H9 (cell line): ENCODE data around the gene KAZN. TPM values are rescaled to one million over a fixed set of nuclear protein-coding genes. Genes with fewer than 3 reads are reported as not detected.

Experiments
- DNase-seq: peaks from one replicate; pipeline ENCODE4 v3.0.0-alpha.2; 2017
- H2AFZ ChIP-seq: one replicate; pipeline ENCODE4 v1.6.1; 2013; ENCODE audit warnings: mild to moderate bottlenecking, low read length, control low read depth, moderate library complexity
- H2AK5ac ChIP-seq: 2 replicates; pipeline ENCODE4 v1.6.1; 2013; ENCODE audit warnings: low read length, control low read depth, mixed read lengths; ENCODE audit not compliant: insufficient read length
- H2BK120ac ChIP-seq: one replicate; pipeline ENCODE4 v1.6.1; 2013; ENCODE audit warnings: low read depth, mild to moderate bottlenecking, low read length, control low read depth, inconsistent platforms; ENCODE audit not compliant: poor library complexity, severe bottlenecking
- H2BK12ac ChIP-seq: 2 replicates; pipeline ENCODE4 v1.6.1; 2013; ENCODE audit warnings: low read length, control low read depth, mixed read lengths, low read depth; ENCODE audit not compliant: insufficient read length
- H2BK15ac ChIP-seq: 2 replicates; pipeline ENCODE4 v1.6.1; 2013; ENCODE audit warnings: low read depth, low read length, control low read depth
- H2BK20ac ChIP-seq: one replicate; pipeline ENCODE4 v1.6.1; 2013; ENCODE audit warnings: low read depth, mild to moderate bottlenecking, low read length, control low read depth, inconsistent platforms; ENCODE audit not compliant: poor library complexity, severe bottlenecking
- H2BK5ac ChIP-seq: 2 replicates; pipeline ENCODE4 v1.6.1; 2013; ENCODE audit warnings: low read length, control low read depth, mixed read lengths; ENCODE audit not compliant: insufficient read length
- H3K14ac ChIP-seq: 2 replicates; pipeline ENCODE4 v1.6.1; 2013; ENCODE audit warnings: low read length, control low read depth; ENCODE audit not compliant: insufficient read depth
- H3K18ac ChIP-seq: 2 replicates; pipeline ENCODE4 v1.6.1; 2013; ENCODE audit warnings: low read depth, mild to moderate bottlenecking, mixed read lengths, low read length, control low read depth; ENCODE audit not compliant: insufficient read length
- H3K23ac ChIP-seq: 2 replicates; pipeline ENCODE4 v1.6.1; 2013; ENCODE audit warnings: low read length, control low read depth, mixed read lengths, low read depth; ENCODE audit not compliant: insufficient read length
- H3K23me2 ChIP-seq: 2 replicates; pipeline ENCODE4 v1.6.1; 2013; ENCODE audit warnings: low read depth, mild to moderate bottlenecking, mixed read lengths, low read length, control low read depth; ENCODE audit not compliant: insufficient read length, poor library complexity, severe bottlenecking
- H3K27ac ChIP-seq: 2 replicates; pipeline ENCODE4 v1.5.1; 2013; ENCODE audit warnings: low read length, control low read depth, mixed read lengths, low read depth; ENCODE audit not compliant: insufficient read length
- H3K27me3 ChIP-seq: 2 replicates; pipeline ENCODE4 v1.6.1; 2013; ENCODE audit warnings: low read length, control low read depth, inconsistent platforms; ENCODE audit not compliant: insufficient read depth
- H3K4ac ChIP-seq: 2 replicates; pipeline ENCODE4 v1.6.1; 2013; ENCODE audit warnings: low read depth, mild to moderate bottlenecking, control low read depth, inconsistent platforms, low read length, moderate library complexity
- H3K4me1 ChIP-seq: 2 replicates; pipeline ENCODE4 v1.6.1; 2013; ENCODE audit warnings: low read length, control low read depth, inconsistent platforms; ENCODE audit not compliant: insufficient read depth
- H3K4me2 ChIP-seq: 2 replicates; pipeline ENCODE4 v1.6.1; 2013; ENCODE audit warnings: low read length, control low read depth, mixed read lengths; ENCODE audit not compliant: insufficient read length, insufficient read depth
- H3K56ac ChIP-seq: 2 replicates; pipeline ENCODE4 v1.6.1; 2013; ENCODE audit warnings: low read depth, mild to moderate bottlenecking, mixed read lengths, low read length, control low read depth; ENCODE audit not compliant: insufficient read length
- H3K79me1 ChIP-seq: 2 replicates; pipeline ENCODE4 v1.6.1; 2013; ENCODE audit warnings: low read depth, mild to moderate bottlenecking, moderate library complexity, low read length, control low read depth, inconsistent platforms; ENCODE audit not compliant: insufficient read depth, poor library complexity, severe bottlenecking
- H3K79me2 ChIP-seq: 2 replicates; pipeline ENCODE4 v1.6.1; 2013; ENCODE audit warnings: low read length, control low read depth, inconsistent platforms; ENCODE audit not compliant: insufficient read depth
- H3K9ac ChIP-seq: 2 replicates; pipeline ENCODE4 v1.6.1; 2013; ENCODE audit warnings: low read length, control low read depth, mixed read lengths; ENCODE audit not compliant: insufficient read length; ENCODE audit errors: extremely low read depth
- H3K9me3 ChIP-seq: one replicate; pipeline ENCODE4 v1.6.1; 2013; ENCODE audit warnings: low read depth, low read length, inconsistent platforms; ENCODE audit not compliant: control insufficient read depth
- H3T11ph ChIP-seq: one replicate; pipeline ENCODE4 v1.6.1; 2013; ENCODE audit warnings: mild to moderate bottlenecking, low read length, control low read depth, inconsistent platforms
- H4K20me1 ChIP-seq: one replicate; pipeline ENCODE4 v1.6.1; 2013; ENCODE audit not compliant: control insufficient read depth, insufficient read length, insufficient read depth
- H4K5ac ChIP-seq: 2 replicates; pipeline ENCODE4 v1.6.1; 2013; ENCODE audit warnings: low read depth, mild to moderate bottlenecking, mixed read lengths, low read length, control low read depth; ENCODE audit not compliant: insufficient read length
- H4K8ac ChIP-seq: replicated peaks from 2 replicates; pipeline ENCODE4 v1.6.1; 2013; ENCODE audit warnings: low read length, control low read depth, mixed read lengths, low read depth; ENCODE audit not compliant: insufficient read length
- H4K91ac ChIP-seq: 2 replicates; pipeline ENCODE4 v1.6.1; 2013; ENCODE audit warnings: low read depth, mild to moderate bottlenecking, moderate library complexity, mixed read lengths, low read length, control low read depth; ENCODE audit not compliant: insufficient read length
- H3K27ac Mint-ChIP-seq, 3 experiments: 2 replicates in 2 of 3; 3 replicates in 1 of 3; pipeline ENCODE4 v1.8.0; 2020 to 2021; ENCODE audit warnings: mixed read lengths in 3 of 3, mild to moderate bottlenecking in 1 of 3, moderate library complexity in 1 of 3
- H3K27me3 Mint-ChIP-seq: 2 replicates; pipeline ENCODE4 v1.8.0; 2021; ENCODE audit warnings: low read depth, mild to moderate bottlenecking, moderate library complexity, mixed read lengths
- H3K36me3 Mint-ChIP-seq, 3 experiments: 2 replicates in 2 of 3; 3 replicates in 1 of 3; pipeline ENCODE4 v1.8.0; 2020 to 2021; ENCODE audit warnings: low read depth in 3 of 3, mixed read lengths in 3 of 3; ENCODE audit not compliant: insufficient read depth in 1 of 3
- H3K4me1 Mint-ChIP-seq, 2 experiments: 2 replicates each; pipeline ENCODE4 v1.8.0; 2020; ENCODE audit warnings: mixed read lengths in 2 of 2
- H3K4me3 Mint-ChIP-seq, 2 experiments: 2 replicates in 1 of 2; 3 replicates in 1 of 2; pipeline ENCODE4 v1.8.0; 2020 to 2021; ENCODE audit warnings: mild to moderate bottlenecking in 2 of 2, mixed read lengths in 2 of 2, moderate library complexity in 1 of 2
- H3K9me3 Mint-ChIP-seq, 2 experiments: 2 replicates in 1 of 2; 3 replicates in 1 of 2; pipeline ENCODE4 v1.8.0; 2020; ENCODE audit warnings: mild to moderate bottlenecking in 2 of 2, mixed read lengths in 2 of 2, moderate library complexity in 1 of 2
- CTCF ChIP-seq: fragments of 200-600 bp; sonication (generic); conservative IDR thresholded peaks from 3 replicates; pipeline ENCODE4 v1.8.0; 2021; ENCODE audit warnings: antibody characterized with exemption, mild to moderate bottlenecking
- WGBS: extraction: QIAGEN DNeasy Blood & Tissue Kit; methylation state at CpG from one replicate; pipeline ENCODE4 v1.1.7; 2013; ENCODE audit warnings: missing lambda C conversion rate, low lambda C conversion rate, mixed read lengths; ENCODE audit not compliant: insufficient read length; ENCODE audit errors: extremely low coverage; 5-methylcytosine and 5-hydroxymethylcytosine counted together
- total RNA-seq: library from RNA; stranded (reverse); gene quantifications from 2 replicates; pipeline ENCODE4 v1.2.1, GENCODE V29; 2021

Gene KAZN
- total RNA-seq, 1 experiment from 2014 or later: 7.6 TPM

DNA sequence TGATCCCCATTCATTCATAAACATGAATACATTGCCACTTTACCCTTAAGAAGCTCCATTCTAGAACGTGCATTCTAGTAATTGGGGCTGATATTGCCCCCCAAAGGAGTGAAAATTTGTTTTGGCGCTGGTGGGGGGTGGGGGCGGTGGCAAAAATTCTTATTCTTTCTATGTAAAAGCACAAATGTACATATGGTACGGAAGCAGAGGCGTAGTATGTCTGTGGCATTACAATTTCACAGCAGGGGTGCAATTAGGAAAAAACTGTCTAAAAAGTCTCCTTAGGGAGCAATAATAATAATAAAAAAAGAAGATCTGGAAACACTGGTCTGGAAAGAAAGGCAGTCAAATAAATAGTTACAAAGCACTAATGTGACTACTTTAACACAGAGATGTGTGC, 514.7 kb downstream of the KAZN start:
- Histone ChIP-seq H2BK120ac (no peak overlapping the region), H3K4me2 (no peak overlapping the region), H4K91ac (no peak overlapping the region), H3K4ac (no peak overlapping the region), H4K20me1 (no peaks in the 10 kb centered on the region), H3K79me2 (no peaks in the 10 kb centered on the region), H2BK15ac (no peak overlapping the region), H2BK5ac (no peak overlapping the region), H3K23ac (no peak overlapping the region), H3K23me2 (no peaks in the 10 kb centered on the region), H3K27me3 (no peaks in the 10 kb centered on the region), H3K9ac (no peak overlapping the region), H4K5ac (no peak overlapping the region), H3K9me3 (no peaks in the 10 kb centered on the region), H2BK12ac (no peak overlapping the region), H3K14ac (no peak overlapping the region), H2BK20ac (no peak overlapping the region), H3T11ph (no peak overlapping the region), H3K27ac (no peak overlapping the region), H3K56ac (no peak overlapping the region), H4K8ac (no peak overlapping the region), H2AFZ (no peak overlapping the region), H3K4me1 (peaks cover 7% of the 10 kb centered on the region; the same call in 1 of the 2 replicates), H3K79me1 (no peaks in the 10 kb centered on the region), H2AK5ac (no peak overlapping the region), H3K18ac (no peak overlapping the region)
- H3K27ac Mint-ChIP-seq: no peak overlapping the region
- H3K4me1 Mint-ChIP-seq: peaks cover 26 to 31% of the 10 kb centered on the region in 2 experiments
- TF ChIP-seq CTCF: no peak
- H3K27me3 Mint-ChIP-seq: peaks cover 15% of the 10 kb centered on the region
- H3K36me3 Mint-ChIP-seq: no peaks in the 10 kb centered on the region
- WGBS: no CpG with 5 or more reads among the region's 5 CpGs
- H3K9me3 Mint-ChIP-seq: no peaks in the 10 kb centered on the region
- DNase-seq: no peak
- no peak overlapping the region for H3K4me3 Mint-ChIP-seq
